Measurements from ENCODE around the gene HIF1AN.
"Not testable (repeated sequence)": the region's sequence is repeated elsewhere in the genome, so short reads cannot be mapped to it uniquely, and the experiment has no call there.

The HIF1AN gene

DNA sequence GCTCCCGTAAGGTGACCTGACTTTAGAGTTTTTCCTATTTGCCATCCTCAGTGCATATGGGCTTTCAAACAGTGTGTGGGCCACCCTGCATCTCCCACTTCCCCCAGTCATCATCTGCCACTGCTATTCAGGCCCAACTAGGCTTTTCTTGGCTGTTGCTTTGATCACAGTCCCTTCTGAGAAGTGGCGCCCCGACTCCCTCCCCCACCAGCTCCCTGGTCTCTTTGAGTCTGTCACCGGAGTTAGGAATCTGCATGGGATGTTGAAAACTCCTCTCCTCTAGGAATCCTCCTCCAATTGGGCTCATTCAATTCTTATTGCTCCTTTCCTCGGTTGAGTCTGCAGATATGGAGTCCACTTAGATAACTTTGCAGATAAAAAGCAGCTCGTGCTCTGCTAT is 32.1 kb downstream of the HIF1AN start:
- no peak for DNase-seq

DNA sequence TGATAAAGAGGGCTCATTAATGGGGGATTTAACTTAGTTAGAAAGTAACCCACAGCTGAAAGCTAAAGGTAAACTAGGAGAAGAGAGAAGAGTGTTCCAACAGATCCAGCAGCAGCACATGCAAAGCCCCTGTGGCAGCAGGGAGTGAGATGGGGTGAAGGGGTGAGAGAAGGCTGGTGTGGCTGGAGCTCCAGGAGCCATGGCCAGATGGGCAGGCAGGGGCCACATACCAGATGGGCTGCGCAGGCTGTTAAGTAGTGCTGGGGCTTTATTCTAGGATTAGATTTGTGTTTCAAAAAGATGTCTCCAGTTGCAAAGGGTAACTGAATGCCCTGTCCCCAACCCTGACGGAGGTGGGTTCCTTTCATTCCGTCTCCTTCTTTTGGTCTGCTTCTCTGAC is 33.2 kb downstream of the HIF1AN start:
- no peak for DNase-seq

DNA sequence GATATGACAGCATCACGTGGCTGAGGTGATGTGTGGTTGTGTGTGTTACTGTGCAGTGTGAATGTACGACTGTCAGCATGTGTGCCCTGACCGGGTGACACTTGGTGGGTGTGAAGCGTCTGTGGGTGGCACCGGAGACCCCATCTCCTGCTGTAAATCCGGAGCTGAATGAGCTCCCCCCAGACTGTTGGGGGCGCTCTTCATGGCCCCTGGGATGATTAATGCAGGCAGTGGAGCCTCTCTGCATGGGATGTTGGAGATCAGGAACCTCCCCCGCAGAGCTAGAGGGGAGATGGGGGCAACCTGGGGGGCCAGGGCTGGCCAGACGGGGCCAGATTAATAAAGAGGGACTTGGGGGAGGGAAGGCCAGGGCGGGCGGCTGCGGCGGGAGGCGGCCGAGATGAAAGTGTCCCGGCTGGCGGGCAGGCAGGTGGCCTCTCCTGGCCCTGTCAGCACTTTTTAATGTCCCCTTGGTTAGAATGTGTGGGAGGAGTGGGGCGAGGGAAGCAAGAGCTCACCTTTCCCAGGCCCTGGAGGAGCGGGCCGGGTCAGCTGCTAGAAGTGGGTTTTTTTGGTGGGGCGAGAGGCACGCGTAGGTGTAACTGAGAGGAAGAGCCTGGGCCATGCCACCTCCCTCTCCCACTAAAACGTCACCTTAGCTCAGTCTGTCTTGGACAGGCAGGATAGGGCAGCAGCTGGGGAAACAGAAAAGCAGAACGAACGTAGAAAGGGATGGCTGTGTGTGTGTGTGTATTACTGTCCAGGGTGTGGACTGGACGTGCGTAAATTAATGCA is 34.1 kb downstream of the HIF1AN start:
- DNase-seq = peak; percentile 19

DNA sequence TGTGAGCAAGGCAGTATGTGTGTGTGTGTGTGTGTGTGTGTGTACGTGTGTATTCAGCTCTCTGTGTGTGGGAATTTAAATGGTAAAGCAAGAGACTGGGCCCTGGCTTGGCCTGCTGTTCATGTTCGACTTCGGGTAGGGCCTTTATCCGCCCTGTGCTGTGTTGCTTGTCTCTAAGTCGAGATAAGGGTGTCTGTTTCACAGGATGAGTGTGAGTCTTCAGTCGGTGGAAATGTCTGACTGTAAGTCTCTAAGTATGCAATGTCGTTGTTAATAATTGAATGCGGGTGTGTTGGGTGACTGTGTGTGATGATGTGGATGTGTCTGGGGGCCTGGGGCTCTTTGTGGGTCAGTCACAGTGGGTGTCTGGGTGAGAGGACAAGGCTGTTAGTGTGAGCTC is 34.8 kb downstream of the HIF1AN start:
- DNase-seq = no peak

DNA sequence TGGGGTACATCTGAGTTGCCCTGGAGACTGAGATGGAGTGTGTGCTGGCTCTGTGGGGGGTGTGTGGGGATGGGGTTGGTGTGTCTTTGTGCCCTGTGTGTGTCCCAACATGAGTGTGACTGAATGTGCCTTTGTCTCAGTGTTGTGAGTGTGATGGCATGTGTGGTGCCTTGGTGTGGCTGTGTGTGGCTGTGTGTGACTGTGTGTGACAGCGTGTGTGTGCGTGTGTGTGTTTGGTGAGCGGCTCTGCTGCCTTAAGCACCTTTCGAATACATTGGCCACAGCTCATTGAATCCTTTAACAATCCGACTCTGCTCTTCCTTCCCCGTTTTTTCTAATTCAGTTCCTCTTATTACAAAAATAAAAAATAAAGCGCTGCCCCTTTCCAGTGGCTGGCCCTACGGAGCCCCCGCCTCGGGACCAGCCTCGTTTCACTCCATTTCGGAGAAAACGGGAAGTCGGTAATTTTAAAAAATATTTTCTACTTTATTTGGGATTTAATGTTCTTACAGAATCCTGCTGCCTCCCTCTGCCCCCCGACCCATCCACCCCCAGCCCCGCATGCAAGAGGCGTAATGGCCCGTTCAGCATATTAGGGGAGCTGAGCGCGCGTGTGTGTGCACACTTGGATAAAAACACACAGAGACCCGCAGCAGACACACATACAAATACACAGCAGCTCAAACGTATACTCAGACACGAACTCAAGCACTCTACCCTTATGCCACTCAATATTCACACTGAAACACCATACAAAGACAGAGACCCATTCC is 35.5 kb downstream of the HIF1AN start:
- DNase-seq = no peak

DNA sequence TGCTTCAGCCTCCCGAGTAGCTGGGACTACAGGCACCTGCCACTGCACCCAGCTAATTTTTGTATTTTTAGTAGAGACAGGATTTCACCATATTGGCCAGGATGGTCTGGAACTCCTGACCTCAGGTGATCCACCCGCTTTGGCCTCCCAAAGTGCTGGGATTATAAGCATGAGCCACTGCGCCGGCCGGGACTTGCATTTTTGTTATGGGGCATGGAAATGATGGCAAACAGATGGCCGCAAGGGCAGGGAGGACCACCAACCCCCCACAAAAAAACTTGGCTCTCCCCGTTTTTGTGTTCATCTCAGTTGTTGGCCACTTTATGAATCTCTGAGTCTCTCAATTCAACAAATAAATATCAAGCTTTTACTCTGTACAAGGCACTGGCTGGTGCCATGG is 39.4 kb downstream of the HIF1AN start:
- not testable (repeated sequence) for DNase-seq

DNA sequence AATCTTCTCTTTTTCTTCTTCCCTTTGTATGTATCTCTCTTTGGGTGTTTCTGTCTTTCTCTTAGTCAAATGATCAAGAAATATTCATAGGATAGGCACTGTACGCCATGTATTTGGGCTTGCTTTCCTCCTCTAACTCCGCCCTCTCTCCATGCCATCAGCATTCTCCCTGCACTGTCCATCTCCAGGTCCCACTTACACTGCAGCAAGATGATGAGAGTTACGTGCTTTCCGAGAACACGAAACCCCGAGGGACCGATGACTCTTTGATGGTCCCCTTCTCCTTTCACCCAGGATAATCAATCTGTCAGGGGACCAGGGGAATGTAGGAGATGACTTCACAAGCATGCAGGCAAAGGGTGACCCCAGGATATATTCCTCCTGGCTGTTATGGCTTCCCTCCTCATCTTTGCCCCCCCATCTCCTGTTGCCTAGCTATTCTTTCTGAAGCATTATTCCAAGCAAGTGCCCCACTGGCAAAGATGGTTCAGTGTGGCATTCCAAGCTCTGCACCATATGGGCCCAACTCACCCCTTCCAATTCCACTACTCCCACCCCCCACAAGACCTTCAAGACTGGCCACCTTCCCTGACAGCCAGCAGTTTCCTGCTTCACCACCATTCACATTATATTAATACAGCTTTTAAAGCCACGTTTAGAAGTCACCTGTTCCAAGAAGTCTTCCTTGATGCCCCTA is 40.0 kb downstream of the HIF1AN start:
- no peak for DNase-seq

DNA sequence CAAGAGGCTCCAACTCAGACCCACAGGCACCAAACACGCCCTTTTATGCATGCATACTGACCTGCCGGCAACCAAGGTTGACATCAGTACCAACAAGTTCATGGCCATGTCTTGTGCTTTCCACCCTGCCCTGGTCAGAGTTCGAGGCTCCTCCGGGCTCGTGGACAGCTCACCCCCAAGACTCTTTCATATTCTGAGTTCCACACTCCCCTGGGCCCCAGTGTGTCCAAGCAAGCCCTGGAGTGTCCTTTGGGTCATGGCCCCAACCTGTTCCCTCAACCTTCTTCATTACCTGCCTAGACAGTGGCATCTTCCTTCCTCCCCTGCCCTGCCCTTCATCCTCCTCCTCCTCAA is 40.5 kb downstream of the HIF1AN start:
- no peak for DNase-seq

DNA sequence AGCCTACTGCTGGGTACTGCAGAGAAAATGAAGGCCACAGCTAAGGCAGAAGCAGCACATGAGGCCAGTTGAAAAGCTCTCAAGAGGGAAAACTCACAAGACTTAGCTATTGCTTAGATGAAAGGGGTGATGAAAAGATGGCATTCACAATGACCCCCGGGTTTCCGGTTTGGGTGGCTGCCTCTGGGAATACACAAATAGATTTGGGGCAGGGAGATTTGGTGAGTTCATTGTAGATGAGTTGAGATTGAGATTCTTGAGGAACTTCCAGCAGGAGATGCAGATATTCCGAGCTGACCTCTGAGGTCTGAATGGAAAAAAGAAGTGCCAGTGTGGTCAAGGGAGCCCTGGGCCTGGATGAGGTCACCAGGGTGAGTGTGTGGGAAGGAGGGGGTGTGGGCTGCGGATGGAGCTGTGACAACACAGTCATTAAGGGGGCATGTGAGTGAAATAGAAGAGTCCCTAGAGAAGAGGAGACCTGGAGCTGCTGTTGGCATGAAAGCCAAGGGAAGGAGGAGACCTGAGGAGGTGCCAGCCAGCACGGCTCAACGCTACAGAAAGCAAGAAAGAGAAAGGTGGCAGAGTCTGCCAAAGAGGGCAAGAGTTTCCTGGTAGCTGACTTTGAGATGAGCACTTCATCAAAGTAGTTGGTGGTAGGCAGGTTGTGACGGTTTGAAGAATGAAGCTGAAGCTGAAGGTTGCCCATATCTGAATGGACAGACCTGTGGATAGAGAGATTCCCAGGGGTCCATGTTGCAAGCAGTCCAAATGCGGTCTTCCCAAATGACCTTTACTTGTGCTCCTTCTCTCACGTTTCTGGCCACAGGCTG is 43.7 kb downstream of the HIF1AN start:
- no peak for DNase-seq

DNA sequence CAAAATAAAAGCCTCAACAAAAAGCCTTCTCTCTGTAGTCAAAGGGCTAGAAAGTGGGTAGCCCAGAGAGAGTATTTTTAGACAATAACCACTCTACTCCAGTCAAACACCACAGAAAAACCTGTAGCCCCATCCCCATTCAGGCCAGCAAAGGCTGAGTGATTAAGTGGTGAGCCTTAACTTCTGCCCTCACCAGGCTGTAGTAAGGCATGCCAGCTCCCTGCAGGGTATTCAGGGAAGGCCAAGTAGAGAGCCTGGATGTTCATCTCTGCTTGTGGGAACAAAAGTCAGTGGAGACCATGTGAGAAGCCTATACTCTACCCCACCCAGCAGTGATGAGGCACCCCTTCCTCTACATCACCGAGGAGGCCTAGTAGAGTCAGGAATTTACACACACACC is 51.2 kb downstream of the HIF1AN start:
- no peak for DNase-seq

DNA sequence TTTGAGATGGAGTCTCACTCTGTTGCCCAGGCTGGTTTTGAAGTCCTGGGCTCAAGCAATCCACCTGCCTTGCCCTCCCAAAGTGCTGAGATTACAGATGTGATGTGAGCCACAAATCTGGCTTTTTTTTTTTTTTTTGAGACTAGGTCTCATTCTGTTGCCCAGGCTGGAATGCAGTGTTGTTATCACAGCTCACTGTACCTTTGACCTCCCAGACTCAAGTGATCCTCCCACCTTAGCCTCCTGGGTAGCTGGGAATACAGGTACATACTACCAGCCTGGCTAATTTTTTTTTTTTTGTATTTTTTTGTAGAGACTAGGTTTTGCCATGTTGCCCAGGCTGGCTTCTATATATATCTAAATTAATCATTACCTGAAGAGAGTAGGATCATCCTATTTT is 62.4 kb downstream of the HIF1AN start:
- no peak for DNase-seq

DNA sequence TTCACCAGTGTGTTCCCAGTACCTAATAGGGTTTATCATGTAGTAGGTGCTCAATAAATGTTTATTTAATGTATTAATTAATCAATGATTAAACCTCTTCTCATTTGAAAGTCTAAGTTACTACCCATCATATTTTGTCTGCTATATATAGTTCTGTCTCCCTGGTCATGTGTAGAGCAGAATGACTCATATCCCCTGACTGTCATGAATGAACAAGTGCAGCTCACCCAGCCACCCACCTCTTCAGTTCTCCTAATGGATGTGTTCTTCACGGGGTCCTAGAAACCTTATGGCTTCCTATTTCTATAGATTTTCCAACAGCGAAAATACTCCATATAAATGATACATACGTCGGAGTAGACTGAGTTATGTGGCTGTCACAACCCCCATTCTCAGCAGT is 64.5 kb downstream of the HIF1AN start:
- no peak for DNase-seq

DNA sequence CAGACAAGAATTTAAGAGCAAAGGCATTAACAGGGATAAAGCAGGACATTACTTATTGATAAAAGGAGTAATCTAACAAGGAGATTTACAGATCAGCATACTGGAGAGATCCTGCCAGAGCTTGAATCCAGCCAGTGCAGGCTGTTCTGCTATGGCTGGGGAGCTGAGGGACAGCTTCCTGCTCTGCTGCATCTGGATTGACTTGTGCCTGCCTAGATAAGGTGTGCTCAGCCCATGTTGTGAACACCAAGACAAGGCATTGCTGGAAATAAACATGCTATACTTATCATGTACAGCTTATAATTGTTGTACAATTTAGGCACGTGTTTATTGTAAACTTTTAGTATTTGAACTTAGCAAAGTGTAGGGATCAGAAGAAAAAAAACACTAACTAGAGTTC is 71.7 kb downstream of the HIF1AN start:
- DNase-seq = no peak
